PC-9 (cell line): Measurements from ENCODE around the gene FAM83C. TPM values are rescaled to one million over a fixed set of nuclear protein-coding genes. Genes with fewer than 3 reads are reported as not detected.

ENCODE experiments used
- BruUV-seq: library from RNA; stranded (reverse); fragments of 400-500 nt; replicated peaks from 2 replicates; lab custom pipeline; 2021; lab: Mats Ljungman, UMichigan
- CTCF ChIA-PET: fragments of 300-600 bp; sonication (Branson Sonifier 250); formaldehyde crosslinking; loops from one replicate; lab custom pipeline; 2022; ENCODE audit warnings: antibody characterized with exemption; lab: Charles Lee
- POLR2A ChIA-PET: fragments of 300-600 bp; sonication (Branson Sonifier 250); formaldehyde crosslinking; loops from one replicate; lab custom pipeline; 2022; ENCODE audit warnings: antibody characterized with exemption; ENCODE audit not compliant: unreplicated experiment; lab: Charles Lee
- DNase-seq, 2 experiments: peaks; one replicate each; pipeline versions ENCODE4 v3.0.0 to v3.0.0-alpha.2; 2015 to 2022; ENCODE audit warnings: mixed read lengths in 1 of 2
- H2AFZ ChIP-seq: fragments of 200-600 bp; sonication (generic); 2 replicates; pipeline ENCODE4 v1.8.1; 2017; ENCODE audit warnings: antibody characterized with exemption
- H3F3A ChIP-seq: fragments of 200-600 bp; sonication (generic); 2 replicates; pipeline ENCODE4 v1.8.1; 2017; ENCODE audit warnings: antibody characterized with exemption, mild to moderate bottlenecking, low read depth; ENCODE audit not compliant: insufficient read depth
- H3K27ac ChIP-seq: fragments of 200-600 bp; sonication (generic); 2 replicates; pipeline ENCODE4 v1.6.1; 2016; ENCODE audit warnings: mixed run types
- H3K27me3 ChIP-seq: fragments of 200-600 bp; sonication (generic); 2 replicates; pipeline ENCODE4 v1.6.1; 2016; ENCODE audit warnings: low read depth, mixed run types; ENCODE audit not compliant: insufficient read depth
- H3K36me3 ChIP-seq: fragments of 200-600 bp; sonication (generic); 2 replicates; pipeline ENCODE4 v1.6.1; 2016; ENCODE audit warnings: low read depth, mixed run types
- H3K4me1 ChIP-seq: fragments of 200-600 bp; sonication (generic); replicated peaks from 2 replicates; pipeline ENCODE4 v1.6.1; 2016; ENCODE audit warnings: mixed run types; ENCODE audit not compliant: insufficient read depth
- H3K4me2 ChIP-seq: fragments of 200-600 bp; sonication (generic); 2 replicates; pipeline ENCODE4 v1.6.1; 2017; ENCODE audit warnings: mixed run types
- H3K4me3 ChIP-seq: fragments of 200-600 bp; sonication (generic); 2 replicates; pipeline ENCODE4 v1.6.1; 2016; ENCODE audit warnings: mixed run types
- H3K79me2 ChIP-seq: fragments of 200-600 bp; sonication (generic); 2 replicates; pipeline ENCODE4 v1.6.1; 2017; ENCODE audit warnings: low read depth, mixed run types
- H3K9me2 ChIP-seq: fragments of 200-600 bp; sonication (generic); 2 replicates; pipeline ENCODE4 v1.8.1; 2017; ENCODE audit warnings: mild to moderate bottlenecking; ENCODE audit not compliant: insufficient read depth
- H3K9me3 ChIP-seq: fragments of 200-600 bp; sonication (generic); 2 replicates; pipeline ENCODE4 v1.8.1; 2016; ENCODE audit warnings: low read depth; ENCODE audit not compliant: insufficient read depth
- H4K20me1 ChIP-seq: fragments of 200-600 bp; sonication (generic); 2 replicates; pipeline ENCODE4 v1.8.1; 2017; ENCODE audit not compliant: insufficient read depth
- EZH2 ChIP-seq: fragments of 200-600 bp; sonication (generic); IDR thresholded peaks from 2 replicates; pipeline ENCODE4 v1.8.0; 2017; ENCODE audit warnings: antibody characterized with exemption, low read depth
- intact Hi-C: fragments of 100-400 bp; cut with micrococcal nuclease; formaldehyde crosslinking; loops from one replicate; pipeline ENCODE4 v1.10.0; 2022; ENCODE audit not compliant: unreplicated experiment
- total RNA-seq: library from RNA; stranded (reverse); gene quantifications from 2 replicates; pipeline ENCODE4 v1.2.3, GENCODE V29; 2021
- TF ChIP-seq, protein P1 (sequence below): fragments of 200-600 bp; sonication (generic); conservative IDR thresholded peaks from 2 replicates; pipeline ENCODE4 v1.6.1; 2017; ENCODE audit warnings: mixed run types, antibody characterized with exemption, mild to moderate bottlenecking, moderate library complexity

The FAM83C gene
- total RNA-seq, 1 experiment from 2014 or later: not detected

DNA sequence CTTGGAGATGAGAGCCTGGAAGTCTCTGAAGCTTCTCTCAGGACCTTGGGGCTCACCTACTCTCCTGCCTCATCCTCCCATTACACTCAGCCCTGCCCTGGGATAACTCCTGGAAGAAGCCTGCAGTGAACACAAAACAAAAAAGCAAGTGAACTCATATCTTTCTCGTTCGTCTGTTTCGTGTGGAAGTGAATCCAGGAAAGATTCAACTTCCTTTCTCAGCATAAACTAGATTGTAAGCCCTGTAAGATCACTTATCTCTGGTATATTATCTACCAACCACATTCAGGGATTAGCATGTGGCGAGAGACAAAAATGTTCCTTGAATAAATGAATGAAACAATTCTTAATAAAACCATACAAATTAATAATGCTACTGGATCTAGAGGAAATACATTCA, 36.5 kb upstream of the FAM83C start:
- ChIA-PET CTCF (interaction anchor here (0.6 to 1.4 kb wide), 5 partner anchors 8 to 127 kb away, joined by 3 to 8 read pairs (median 6); partner anchors contain the start of gene CEP250), POLR2A (no interaction called here)
- Histone ChIP-seq H3K79me2 (no peaks in the 10 kb centered on the region), H4K20me1 (no peaks in the 10 kb centered on the region), H2AFZ (no peak overlapping the region), H3K4me3 (no peak overlapping the region), H3K27me3 (no peaks in the 10 kb centered on the region), H3K4me1 (peaks cover 36% of the 10 kb centered on the region), H3F3A (peaks cover 32% of the 10 kb centered on the region), H3K4me2 (no peak overlapping the region), H3K36me3 (0 out of 2 replicates have a peak, but pooled peaks cover 4% of the 10 kb centered on the region), H3K9me3 (no peaks in the 10 kb centered on the region), H3K9me2 (no peaks in the 10 kb centered on the region), H3K27ac (no peak overlapping the region)
- no TSS peak for BruUV-seq
- TF ChIP-seq EZH2: no peak
- TF ChIP-seq, protein P1, sequence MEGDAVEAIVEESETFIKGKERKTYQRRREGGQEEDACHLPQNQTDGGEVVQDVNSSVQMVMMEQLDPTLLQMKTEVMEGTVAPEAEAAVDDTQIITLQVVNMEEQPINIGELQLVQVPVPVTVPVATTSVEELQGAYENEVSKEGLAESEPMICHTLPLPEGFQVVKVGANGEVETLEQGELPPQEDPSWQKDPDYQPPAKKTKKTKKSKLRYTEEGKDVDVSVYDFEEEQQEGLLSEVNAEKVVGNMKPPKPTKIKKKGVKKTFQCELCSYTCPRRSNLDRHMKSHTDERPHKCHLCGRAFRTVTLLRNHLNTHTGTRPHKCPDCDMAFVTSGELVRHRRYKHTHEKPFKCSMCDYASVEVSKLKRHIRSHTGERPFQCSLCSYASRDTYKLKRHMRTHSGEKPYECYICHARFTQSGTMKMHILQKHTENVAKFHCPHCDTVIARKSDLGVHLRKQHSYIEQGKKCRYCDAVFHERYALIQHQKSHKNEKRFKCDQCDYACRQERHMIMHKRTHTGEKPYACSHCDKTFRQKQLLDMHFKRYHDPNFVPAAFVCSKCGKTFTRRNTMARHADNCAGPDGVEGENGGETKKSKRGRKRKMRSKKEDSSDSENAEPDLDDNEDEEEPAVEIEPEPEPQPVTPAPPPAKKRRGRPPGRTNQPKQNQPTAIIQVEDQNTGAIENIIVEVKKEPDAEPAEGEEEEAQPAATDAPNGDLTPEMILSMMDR: no peak
- DNase-seq: no peak
- intact Hi-C loops: no loop called here

DNA sequence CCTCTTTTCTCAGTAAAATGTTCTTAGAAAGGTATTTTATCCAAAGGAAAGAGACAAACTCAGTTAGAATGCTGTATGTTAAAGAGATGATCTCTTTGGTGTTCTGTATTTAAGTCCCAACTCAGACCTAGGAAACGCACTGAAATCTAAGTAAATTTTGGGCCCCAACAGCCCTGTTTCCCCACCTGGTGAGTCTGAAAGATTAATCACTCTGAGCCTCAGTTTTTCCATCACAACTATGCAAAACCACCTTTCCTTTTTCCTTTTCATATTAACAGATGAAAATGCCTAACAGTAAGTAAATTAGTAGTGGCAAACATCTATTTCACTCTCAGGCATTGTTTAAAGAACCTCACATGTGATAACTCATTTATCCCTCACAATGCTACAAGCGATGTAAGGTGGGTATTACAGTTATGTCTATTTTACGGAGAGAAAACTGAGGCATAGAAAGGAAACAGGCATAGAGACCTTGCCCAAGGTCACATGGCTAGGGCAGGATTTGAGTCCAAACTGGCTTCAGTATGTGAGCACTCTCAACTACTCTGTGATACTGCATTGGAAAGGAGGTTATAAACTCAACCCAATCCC, 36.0 kb upstream of the FAM83C start:
- intact Hi-C loops: no loop called here
- no peak for TF ChIP-seq EZH2
- TF ChIP-seq, protein P1: no peak
- no peaks in the 10 kb centered on the region for H3K9me3 ChIP-seq
- no peaks in the 10 kb centered on the region for H3K9me2 ChIP-seq
- peak overlapping the region; percentile 16; the same call in 1 of the 2 replicates for H3K4me2 ChIP-seq
- peaks cover 36% of the 10 kb centered on the region for H3K4me1 ChIP-seq
- peak overlapping the region; percentile 58 for H3K27ac ChIP-seq
- ChIA-PET POLR2A (no interaction called here), CTCF (interaction anchor here (1.2 kb wide), 1 partner anchor 16 kb away, joined by 3 read pairs; no protein-coding TSS in a partner anchor)
- H2AFZ ChIP-seq: no peak overlapping the region
- 0 out of 2 replicates have a peak, but pooled peaks cover 4% of the 10 kb centered on the region for H3K36me3 ChIP-seq
- H3K79me2 ChIP-seq: no peaks in the 10 kb centered on the region
- peaks cover 32% of the 10 kb centered on the region for H3F3A ChIP-seq
- BruUV-seq: no TSS peak
- H3K27me3 ChIP-seq: no peaks in the 10 kb centered on the region
- DNase-seq: no peak
- no peaks in the 10 kb centered on the region for H4K20me1 ChIP-seq
- H3K4me3 ChIP-seq: no peak overlapping the region

DNA sequence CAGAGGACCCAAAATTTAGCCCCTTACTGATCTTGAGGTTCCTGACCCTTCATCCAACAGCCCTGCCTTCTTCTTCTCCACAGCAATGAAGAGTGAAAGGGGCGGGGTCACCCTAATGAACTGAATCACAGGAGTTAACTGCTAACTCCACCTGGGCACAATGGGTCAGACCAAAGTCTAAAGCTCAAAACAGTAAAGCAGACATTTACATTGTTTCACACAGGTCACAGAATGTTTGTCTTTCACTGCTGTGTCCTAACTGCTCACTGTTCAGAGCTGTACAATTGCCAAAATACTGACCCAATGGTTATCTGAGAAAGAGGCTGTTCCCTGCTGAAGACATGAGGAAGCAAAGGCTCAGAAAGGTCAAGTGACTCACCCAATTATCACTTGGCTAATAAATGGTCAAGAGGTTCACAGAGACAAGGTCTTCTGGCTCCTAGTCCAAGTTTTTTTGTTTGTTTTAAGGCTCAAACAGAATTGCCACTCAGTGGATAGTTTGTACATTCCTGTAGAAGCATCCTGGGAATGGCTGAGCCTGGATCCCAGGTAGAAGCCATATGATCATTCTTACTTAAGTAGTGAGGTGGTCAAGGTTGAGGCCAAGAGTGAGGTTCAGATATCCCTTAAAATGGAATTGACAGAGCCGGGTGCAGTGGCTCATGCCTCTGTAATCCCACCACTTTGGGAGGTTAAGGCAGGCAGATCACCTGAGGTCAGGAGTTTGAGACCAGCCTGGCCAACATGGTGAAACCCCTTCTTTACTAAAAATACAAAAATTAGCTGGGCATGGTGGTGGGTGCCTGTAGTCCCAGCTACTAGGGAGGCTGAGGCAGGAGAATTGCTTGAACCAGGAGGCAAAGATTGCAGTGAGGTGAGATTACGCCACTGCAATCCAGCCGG, 35.1 kb upstream of the FAM83C start:
- H3K4me3 ChIP-seq: no peak overlapping the region
- H3K79me2 ChIP-seq: no peaks in the 10 kb centered on the region
- no peak for TF ChIP-seq EZH2
- TF ChIP-seq, protein P1: no peak
- H4K20me1 ChIP-seq: no peaks in the 10 kb centered on the region
- peak overlapping the region; percentile 58 for H3K27ac ChIP-seq
- BruUV-seq: no TSS peak
- no peaks in the 10 kb centered on the region for H3K9me2 ChIP-seq
- peaks cover 36% of the 10 kb centered on the region for H3K4me1 ChIP-seq
- H3K27me3 ChIP-seq: no peaks in the 10 kb centered on the region
- ChIA-PET CTCF (interaction anchor here (0.6 to 1.2 kb wide), 4 partner anchors 10 to 120 kb away, joined by 3 to 6 read pairs (median 4); no protein-coding TSS in a partner anchor), POLR2A (interaction anchor here (0.6 to 0.7 kb wide), 2 partner anchors 123 to 547 kb away, joined by 3 to 7 read pairs; no protein-coding TSS in a partner anchor)
- intact Hi-C loops: loop anchor here (2.0 kb wide), 1 partner anchor 23 kb away; no protein-coding TSS in a partner anchor
- H3F3A ChIP-seq: peaks cover 32% of the 10 kb centered on the region
- no peaks in the 10 kb centered on the region for H3K9me3 ChIP-seq
- peak in 1 of 2 experiments; percentile 98 for DNase-seq
- no peak overlapping the region for H2AFZ ChIP-seq
- H3K4me2 ChIP-seq: peak overlapping the region; percentile 16
- no peaks in the 10 kb centered on the region for H3K36me3 ChIP-seq
